ENCODE data around the gene EFNB2. TPM values are rescaled to one million over a fixed set of nuclear protein-coding genes. Genes with fewer than 3 reads are reported as not detected.

Gene EFNB2
- total RNA-seq, 1 donor from 2014 or later = 25.6 TPM

GRCh38 chr13:106440866-106441265 is 94.6 kb downstream of the EFNB2 start:
- no peak overlapping the region for H3K4me3 ChIP-seq (ENCODE audit: low read depth, low read length)
- no peak for TF ChIP-seq CTCF (conservative IDR thresholded peaks at IDR 0.05; ENCODE audit: low read depth, low read length)
- no peak for DNase-seq (ENCODE audit: low read depth)

Other genes starting within 250 kb of the EFNB2 start
- gene ARGLU1, start 32.5 kb upstream of the EFNB2 start, total RNA-seq = 43.0 and 46.3 TPM in 2 replicates